ENCODE results near the gene RBFOX2. TPM values are rescaled to one million over a fixed set of nuclear protein-coding genes. Genes with fewer than 3 reads are reported as not detected.

Gene RBFOX2
- total and polyA plus RNA-seq, 2 donors (not counting 1 experiment from before 2014, with no cell fraction given), result 173 to 190 TPM

DNA sequence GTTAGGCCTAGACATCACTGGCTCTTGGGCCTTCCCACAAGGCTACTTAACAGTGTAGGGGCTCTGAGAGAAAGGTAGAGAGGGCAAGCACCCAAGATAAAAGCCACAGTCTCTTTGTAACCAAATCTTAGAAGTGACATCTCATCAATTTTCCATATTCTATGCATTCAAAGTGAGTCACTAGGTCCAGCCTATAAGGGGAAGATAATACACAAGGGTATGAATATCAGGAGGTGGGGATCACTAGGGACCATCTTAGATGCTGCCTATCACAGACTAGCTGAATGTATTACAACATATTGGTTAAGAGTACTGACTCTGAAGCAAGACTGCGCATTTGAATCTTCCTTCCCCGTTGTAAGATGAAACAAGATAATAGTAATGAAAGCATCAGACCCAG, 144.1 kb downstream of the RBFOX2 start:
- H3K4me2 ChIP-seq (ENCODE audit: extremely low read depth, insufficient read depth, low read length), result no peak overlapping the region
- H3K9ac ChIP-seq (ENCODE audit: insufficient read depth, low read length), result no peak overlapping the region
- DNase-seq (ENCODE audit: low read depth in 2 of 2), result no peak
- no peaks in the 10 kb centered on the region for H3K9me3 ChIP-seq (ENCODE audit: control insufficient read depth, insufficient read depth, low read depth, low read length)
- no peak overlapping the region for H3K4me3 ChIP-seq (replicated peaks in 1 of 4; ENCODE audit: control extremely low read depth in 1 of 4, insufficient read depth in 1 of 4, low read depth in 3 of 4, low read length in 4 of 4)
- no peak for TF ChIP-seq EZH2 (IDR thresholded peaks at IDR 0.05; ENCODE audit: low read length, missing control alignments)
- TF ChIP-seq, protein P1, sequence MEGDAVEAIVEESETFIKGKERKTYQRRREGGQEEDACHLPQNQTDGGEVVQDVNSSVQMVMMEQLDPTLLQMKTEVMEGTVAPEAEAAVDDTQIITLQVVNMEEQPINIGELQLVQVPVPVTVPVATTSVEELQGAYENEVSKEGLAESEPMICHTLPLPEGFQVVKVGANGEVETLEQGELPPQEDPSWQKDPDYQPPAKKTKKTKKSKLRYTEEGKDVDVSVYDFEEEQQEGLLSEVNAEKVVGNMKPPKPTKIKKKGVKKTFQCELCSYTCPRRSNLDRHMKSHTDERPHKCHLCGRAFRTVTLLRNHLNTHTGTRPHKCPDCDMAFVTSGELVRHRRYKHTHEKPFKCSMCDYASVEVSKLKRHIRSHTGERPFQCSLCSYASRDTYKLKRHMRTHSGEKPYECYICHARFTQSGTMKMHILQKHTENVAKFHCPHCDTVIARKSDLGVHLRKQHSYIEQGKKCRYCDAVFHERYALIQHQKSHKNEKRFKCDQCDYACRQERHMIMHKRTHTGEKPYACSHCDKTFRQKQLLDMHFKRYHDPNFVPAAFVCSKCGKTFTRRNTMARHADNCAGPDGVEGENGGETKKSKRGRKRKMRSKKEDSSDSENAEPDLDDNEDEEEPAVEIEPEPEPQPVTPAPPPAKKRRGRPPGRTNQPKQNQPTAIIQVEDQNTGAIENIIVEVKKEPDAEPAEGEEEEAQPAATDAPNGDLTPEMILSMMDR (conservative IDR thresholded peaks at IDR 0.05 in 1 of 2, IDR thresholded peaks at IDR 0.05 in 1 of 2; ENCODE audit: low read depth in 1 of 2, low read length in 2 of 2), result no peak
- H3K4me1 ChIP-seq (ENCODE audit: control insufficient read depth, extremely low read depth, insufficient read depth, low read length), result peaks cover 11% of the 10 kb centered on the region
- H4K20me1 ChIP-seq (ENCODE audit: control insufficient read depth, extremely low read depth, insufficient read depth, low read length), result no peaks in the 10 kb centered on the region
- H3K36me3 ChIP-seq (ENCODE audit: control insufficient read depth, insufficient read depth, low read length), result no peaks in the 10 kb centered on the region
- H3K27ac ChIP-seq (ENCODE audit: insufficient read depth, low read length), result no peak overlapping the region
- no peak overlapping the region for H2AFZ ChIP-seq (ENCODE audit: low read length)
- H3K27me3 ChIP-seq (ENCODE audit: control insufficient read depth, insufficient read depth, low read length), result no peaks in the 10 kb centered on the region
- H3K79me2 ChIP-seq (ENCODE audit: control insufficient read depth, insufficient read depth, low read length), result peaks cover 33% of the 10 kb centered on the region

DNA sequence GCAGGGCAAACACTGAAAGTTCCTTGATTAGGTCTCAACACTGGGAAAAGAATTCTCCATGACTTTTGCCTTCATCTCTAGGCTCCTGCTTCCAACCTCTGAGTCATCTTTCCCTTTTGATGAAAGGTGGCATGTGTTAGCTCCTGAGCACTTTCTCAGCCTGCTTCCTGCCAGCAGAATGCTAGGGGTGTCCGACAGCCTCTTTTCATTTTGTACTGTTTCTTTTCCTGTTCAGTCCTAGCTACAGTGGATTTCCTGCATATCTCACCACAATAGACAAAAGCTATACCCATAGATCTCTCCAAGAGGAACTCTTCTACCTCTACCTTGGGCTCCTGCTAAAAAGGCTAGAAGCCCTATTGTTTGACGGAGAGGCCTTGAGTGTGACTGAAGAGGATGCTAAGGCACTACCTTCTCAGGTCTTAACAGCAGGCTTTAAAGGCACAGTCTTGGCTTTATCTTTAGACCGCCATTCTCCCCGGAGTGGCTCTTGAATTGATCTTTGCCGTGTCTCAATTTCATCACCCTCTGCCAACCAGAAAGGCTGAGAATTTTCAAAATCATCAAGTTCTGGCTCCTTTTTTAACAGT, 145.5 kb downstream of the RBFOX2 start:
- Histone ChIP-seq H3K9me3 (ENCODE audit: control insufficient read depth, insufficient read depth, low read depth, low read length) (no peaks in the 10 kb centered on the region), H3K27ac (ENCODE audit: insufficient read depth, low read length) (no peak overlapping the region), H3K36me3 (ENCODE audit: control insufficient read depth, insufficient read depth, low read length) (no peaks in the 10 kb centered on the region), H4K20me1 (ENCODE audit: control insufficient read depth, extremely low read depth, insufficient read depth, low read length) (no peaks in the 10 kb centered on the region), H3K27me3 (ENCODE audit: control insufficient read depth, insufficient read depth, low read length) (no peaks in the 10 kb centered on the region), H3K4me3 (replicated peaks in 1 of 4; ENCODE audit: control extremely low read depth in 1 of 4, insufficient read depth in 1 of 4, low read depth in 3 of 4, low read length in 4 of 4) (no peak overlapping the region), H2AFZ (ENCODE audit: low read length) (no peak overlapping the region), H3K9ac (ENCODE audit: insufficient read depth, low read length) (no peak overlapping the region), H3K79me2 (ENCODE audit: control insufficient read depth, insufficient read depth, low read length) (peaks cover 30% of the 10 kb centered on the region), H3K4me2 (ENCODE audit: extremely low read depth, insufficient read depth, low read length) (peak overlapping the region; percentile 62), H3K4me1 (ENCODE audit: control insufficient read depth, extremely low read depth, insufficient read depth, low read length) (peaks cover 11% of the 10 kb centered on the region)
- DNase-seq (ENCODE audit: low read depth in 2 of 2), result peak; percentile 27 to 69
- TF ChIP-seq, protein P1 (conservative IDR thresholded peaks at IDR 0.05 in 1 of 2, IDR thresholded peaks at IDR 0.05 in 1 of 2; ENCODE audit: low read depth in 1 of 2, low read length in 2 of 2), result no peak
- TF ChIP-seq EZH2 (IDR thresholded peaks at IDR 0.05; ENCODE audit: low read length, missing control alignments), result no peak

DNA sequence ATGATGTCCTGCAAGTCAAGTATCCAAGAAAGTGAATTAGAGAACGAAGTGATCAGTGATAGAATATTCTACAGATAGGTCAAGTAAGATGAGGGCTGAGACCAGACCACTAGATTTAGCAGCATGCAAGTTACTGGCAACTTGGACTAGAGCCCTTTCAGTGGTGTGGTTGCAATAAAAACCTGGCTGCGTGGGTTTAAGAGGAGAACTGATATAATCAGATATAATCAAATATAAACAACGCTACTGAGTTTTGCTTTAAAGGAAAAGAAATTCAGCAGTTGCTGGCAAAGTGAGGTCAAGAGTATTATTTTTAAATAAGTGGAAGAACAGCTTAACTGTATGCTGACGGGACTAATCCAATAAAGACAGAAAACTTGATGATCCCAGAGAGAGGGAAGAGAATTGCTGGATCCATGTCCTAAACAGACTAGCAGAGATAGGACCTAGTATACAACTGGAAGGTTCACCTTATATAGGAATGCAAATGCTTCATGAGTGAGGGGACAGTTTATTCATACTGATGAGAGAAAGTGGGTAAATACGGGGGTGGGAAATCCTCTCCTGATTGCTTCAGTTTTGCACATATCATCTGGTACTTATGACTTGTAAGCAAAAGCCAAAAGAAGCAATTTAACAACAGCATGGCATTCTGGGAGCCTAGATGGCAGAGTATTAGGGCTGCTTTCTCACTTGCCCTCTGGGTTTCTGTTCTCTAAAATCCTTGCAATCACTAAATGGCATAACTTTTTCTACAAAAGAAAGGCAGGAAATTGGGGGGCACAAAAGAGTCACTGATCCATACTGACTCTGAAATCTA, 146.2 kb downstream of the RBFOX2 start:
- H3K9ac ChIP-seq (ENCODE audit: insufficient read depth, low read length), result no peak overlapping the region
- H3K27me3 ChIP-seq (ENCODE audit: control insufficient read depth, insufficient read depth, low read length), result no peaks in the 10 kb centered on the region
- H3K4me2 ChIP-seq (ENCODE audit: extremely low read depth, insufficient read depth, low read length), result peak overlapping the region; percentile 62
- TF ChIP-seq, protein P1 (conservative IDR thresholded peaks at IDR 0.05 in 1 of 2, IDR thresholded peaks at IDR 0.05 in 1 of 2; ENCODE audit: low read depth in 1 of 2, low read length in 2 of 2), result no peak
- no peak for TF ChIP-seq EZH2 (IDR thresholded peaks at IDR 0.05; ENCODE audit: low read length, missing control alignments)
- H3K9me3 ChIP-seq (ENCODE audit: control insufficient read depth, insufficient read depth, low read depth, low read length), result no peaks in the 10 kb centered on the region
- H2AFZ ChIP-seq (ENCODE audit: low read length), result no peak overlapping the region
- no peaks in the 10 kb centered on the region for H4K20me1 ChIP-seq (ENCODE audit: control insufficient read depth, extremely low read depth, insufficient read depth, low read length)
- peaks cover 23% of the 10 kb centered on the region for H3K79me2 ChIP-seq (ENCODE audit: control insufficient read depth, insufficient read depth, low read length)
- peaks cover 11% of the 10 kb centered on the region for H3K4me1 ChIP-seq (ENCODE audit: control insufficient read depth, extremely low read depth, insufficient read depth, low read length)
- peak; percentile 35 to 59 for DNase-seq (ENCODE audit: low read depth in 2 of 2)
- no peak overlapping the region for H3K27ac ChIP-seq (ENCODE audit: insufficient read depth, low read length)
- no peak overlapping the region for H3K4me3 ChIP-seq (replicated peaks in 1 of 4; ENCODE audit: control extremely low read depth in 1 of 4, insufficient read depth in 1 of 4, low read depth in 3 of 4, low read length in 4 of 4)
- H3K36me3 ChIP-seq (ENCODE audit: control insufficient read depth, insufficient read depth, low read length), result no peaks in the 10 kb centered on the region

Data from fibroblast of lung (primary cell).